Esophagus muscularis mucosa (tissue), 4 donors: ENCODE measurements around the gene MTMR8.

Source experiments
- EP300 ChIP-seq: sonication (generic); formaldehyde crosslinking; IDR thresholded peaks from one replicate; pipeline ENCODE4 v1.6.1; 2017; ENCODE audit warnings: antibody characterized with exemption
- POLR2A ChIP-seq: fragments of 450-650 bp; IDR thresholded peaks from one replicate; pipeline ENCODE4 v1.6.1; 2017; ENCODE audit warnings: antibody characterized with exemption, moderate library complexity, mild to moderate bottlenecking, low read depth
- POLR2AphosphoS5 ChIP-seq, 2 donors: sonication (generic); formaldehyde crosslinking; IDR thresholded peaks; one replicate each; pipeline ENCODE4 v1.6.1; 2017; ENCODE audit warnings: antibody characterized with exemption in 2 of 2
- TF ChIP-seq, protein P1 (sequence below), 3 experiments: fragments of 200-600 bp in 2 of 3; fragments of 450-650 bp in 1 of 3; sonication (generic) in 2 of 3; IDR thresholded peaks; one replicate each; pipeline ENCODE4 v1.5.1; 2017 to 2019; ENCODE audit warnings: antibody characterized with exemption in 3 of 3, mild to moderate bottlenecking in 2 of 3, moderate library complexity in 1 of 3

DNA sequence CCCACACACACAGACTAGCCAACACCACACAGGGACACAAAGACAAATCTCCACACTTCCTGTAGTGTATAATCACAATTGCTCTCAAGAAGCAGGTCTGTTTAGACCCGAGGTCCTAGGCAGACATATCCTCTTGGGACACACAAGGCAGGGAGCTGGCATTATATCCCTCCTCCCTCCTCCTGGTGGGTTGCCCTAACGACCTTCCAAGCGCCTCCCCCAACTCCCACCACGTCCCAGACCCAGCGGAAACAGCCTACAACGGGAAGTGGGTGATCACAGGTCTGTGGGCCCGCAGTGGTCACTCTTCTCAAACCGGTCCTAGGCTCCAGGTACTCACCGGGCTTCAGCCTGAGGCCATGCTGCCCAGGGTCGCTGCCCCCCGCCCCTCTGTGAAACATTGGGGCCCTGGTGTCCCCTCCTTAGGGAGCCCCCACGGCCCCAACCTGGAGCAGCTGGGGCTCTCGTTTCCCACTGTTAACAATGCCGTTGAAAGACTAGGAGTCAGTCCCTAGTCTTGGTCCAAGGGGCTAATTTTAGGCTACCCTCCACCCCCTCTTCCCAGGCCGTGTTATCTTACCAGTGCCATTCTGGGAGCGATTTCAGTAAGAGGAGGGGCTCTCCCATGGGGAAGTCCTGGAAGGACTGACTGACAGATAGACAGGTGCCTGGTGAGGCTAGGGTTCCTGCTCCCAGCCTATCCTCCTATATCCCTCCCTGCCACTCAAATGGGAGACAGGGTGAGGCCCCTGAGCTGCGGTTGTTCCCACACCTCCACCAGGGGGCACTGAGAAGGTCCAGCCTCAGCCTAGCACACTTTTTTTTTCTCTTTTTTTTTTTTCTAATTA lies 164.9 kb downstream of the MTMR8 start, which contains the start of gene ASB12:
- TF ChIP-seq, protein P1, sequence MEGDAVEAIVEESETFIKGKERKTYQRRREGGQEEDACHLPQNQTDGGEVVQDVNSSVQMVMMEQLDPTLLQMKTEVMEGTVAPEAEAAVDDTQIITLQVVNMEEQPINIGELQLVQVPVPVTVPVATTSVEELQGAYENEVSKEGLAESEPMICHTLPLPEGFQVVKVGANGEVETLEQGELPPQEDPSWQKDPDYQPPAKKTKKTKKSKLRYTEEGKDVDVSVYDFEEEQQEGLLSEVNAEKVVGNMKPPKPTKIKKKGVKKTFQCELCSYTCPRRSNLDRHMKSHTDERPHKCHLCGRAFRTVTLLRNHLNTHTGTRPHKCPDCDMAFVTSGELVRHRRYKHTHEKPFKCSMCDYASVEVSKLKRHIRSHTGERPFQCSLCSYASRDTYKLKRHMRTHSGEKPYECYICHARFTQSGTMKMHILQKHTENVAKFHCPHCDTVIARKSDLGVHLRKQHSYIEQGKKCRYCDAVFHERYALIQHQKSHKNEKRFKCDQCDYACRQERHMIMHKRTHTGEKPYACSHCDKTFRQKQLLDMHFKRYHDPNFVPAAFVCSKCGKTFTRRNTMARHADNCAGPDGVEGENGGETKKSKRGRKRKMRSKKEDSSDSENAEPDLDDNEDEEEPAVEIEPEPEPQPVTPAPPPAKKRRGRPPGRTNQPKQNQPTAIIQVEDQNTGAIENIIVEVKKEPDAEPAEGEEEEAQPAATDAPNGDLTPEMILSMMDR (IDR thresholded peaks at IDR 0.05): no peak
- TF ChIP-seq POLR2AphosphoS5 (IDR thresholded peaks at IDR 0.05) (no peak), POLR2A (no peak), EP300 (no peak)
